PC-3 (cell line): ENCODE measurements around the gene ICA1L.

Source experiments
- EZH2 ChIP-seq: fragments of 300-600 bp; sonication (generic); IDR thresholded peaks from one replicate; pipeline ENCODE4 v1.6.1; 2017; ENCODE audit warnings: antibody characterized with exemption, mild to moderate bottlenecking, low read length; ENCODE audit not compliant: unreplicated experiment
- EZH2phosphoT487 ChIP-seq: fragments of 300-600 bp; sonication (generic); IDR thresholded peaks from 2 replicates; pipeline ENCODE4 v1.6.1; 2018; ENCODE audit warnings: mild to moderate bottlenecking, antibody characterized with exemption, low read length, borderline replicate concordance
- TF ChIP-seq, protein P1 (sequence below): fragments of 300-600 bp; sonication (generic); conservative IDR thresholded peaks from 2 replicates; pipeline ENCODE4 v1.5.1; 2017; ENCODE audit warnings: antibody characterized with exemption, low read depth, mild to moderate bottlenecking, low read length

DNA sequence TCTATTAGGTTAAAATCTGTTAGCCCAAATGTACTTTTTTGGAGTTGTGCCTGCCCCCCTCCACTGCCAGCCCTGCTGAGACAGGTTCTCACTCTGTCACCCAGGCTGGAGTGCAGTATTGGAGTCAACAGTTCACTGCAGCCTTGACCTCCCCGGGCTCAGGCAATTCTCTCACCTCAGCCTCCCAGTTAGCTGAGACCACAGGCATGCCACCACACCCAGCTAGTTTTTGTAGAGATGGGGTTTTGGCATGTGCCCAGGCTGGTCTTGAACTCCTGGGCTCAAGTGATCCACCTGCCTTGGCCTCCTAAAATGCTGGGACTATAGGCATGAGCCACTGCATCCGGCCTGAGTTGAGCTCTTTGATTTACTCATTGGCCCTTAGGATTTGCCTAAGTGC lies 110.7 kb downstream of the ICA1L start:
- TF ChIP-seq, protein P1, sequence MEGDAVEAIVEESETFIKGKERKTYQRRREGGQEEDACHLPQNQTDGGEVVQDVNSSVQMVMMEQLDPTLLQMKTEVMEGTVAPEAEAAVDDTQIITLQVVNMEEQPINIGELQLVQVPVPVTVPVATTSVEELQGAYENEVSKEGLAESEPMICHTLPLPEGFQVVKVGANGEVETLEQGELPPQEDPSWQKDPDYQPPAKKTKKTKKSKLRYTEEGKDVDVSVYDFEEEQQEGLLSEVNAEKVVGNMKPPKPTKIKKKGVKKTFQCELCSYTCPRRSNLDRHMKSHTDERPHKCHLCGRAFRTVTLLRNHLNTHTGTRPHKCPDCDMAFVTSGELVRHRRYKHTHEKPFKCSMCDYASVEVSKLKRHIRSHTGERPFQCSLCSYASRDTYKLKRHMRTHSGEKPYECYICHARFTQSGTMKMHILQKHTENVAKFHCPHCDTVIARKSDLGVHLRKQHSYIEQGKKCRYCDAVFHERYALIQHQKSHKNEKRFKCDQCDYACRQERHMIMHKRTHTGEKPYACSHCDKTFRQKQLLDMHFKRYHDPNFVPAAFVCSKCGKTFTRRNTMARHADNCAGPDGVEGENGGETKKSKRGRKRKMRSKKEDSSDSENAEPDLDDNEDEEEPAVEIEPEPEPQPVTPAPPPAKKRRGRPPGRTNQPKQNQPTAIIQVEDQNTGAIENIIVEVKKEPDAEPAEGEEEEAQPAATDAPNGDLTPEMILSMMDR, result no peak
- TF ChIP-seq EZH2, result no peak
- no peak for TF ChIP-seq EZH2phosphoT487
